Measurements from ENCODE around the gene PRTN3. TPM values are rescaled to one million over a fixed set of nuclear protein-coding genes. Genes with fewer than 3 reads are reported as not detected.
"Not testable (repeated sequence)": the region's sequence is repeated elsewhere in the genome, so short reads cannot be mapped to it uniquely, and the experiment has no call there.

Gene PRTN3
- total RNA-seq, 1 donor from 2014 or later = not detected

DNA sequence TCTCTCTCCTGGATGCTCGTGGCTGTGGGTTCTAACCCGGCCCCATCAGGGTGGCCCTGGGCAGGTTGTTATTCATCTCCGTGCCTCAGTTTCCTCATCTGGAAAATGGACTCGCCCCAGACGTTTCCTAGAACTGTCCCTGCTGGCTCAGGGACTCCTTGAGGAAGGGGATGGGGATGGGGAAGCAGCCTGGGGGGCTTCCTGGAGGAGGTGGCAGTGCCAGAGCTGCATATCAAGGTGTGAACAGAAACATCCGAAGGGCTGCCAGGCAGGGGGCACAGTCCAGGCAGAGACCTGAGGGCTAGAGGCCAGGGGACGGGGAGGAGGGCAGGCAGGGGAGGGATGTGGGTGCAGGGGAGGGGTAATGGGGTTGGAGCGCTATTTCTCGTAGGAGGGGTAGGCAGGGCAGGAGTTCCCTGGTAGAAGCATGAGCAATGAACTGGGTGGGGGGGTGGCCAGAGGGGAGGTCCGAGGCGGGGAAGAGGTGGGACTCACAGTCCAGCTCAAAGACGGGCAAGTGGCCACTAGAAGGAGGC, 7.7 kb downstream of the PRTN3 start:
- DNase-seq = no peak

DNA sequence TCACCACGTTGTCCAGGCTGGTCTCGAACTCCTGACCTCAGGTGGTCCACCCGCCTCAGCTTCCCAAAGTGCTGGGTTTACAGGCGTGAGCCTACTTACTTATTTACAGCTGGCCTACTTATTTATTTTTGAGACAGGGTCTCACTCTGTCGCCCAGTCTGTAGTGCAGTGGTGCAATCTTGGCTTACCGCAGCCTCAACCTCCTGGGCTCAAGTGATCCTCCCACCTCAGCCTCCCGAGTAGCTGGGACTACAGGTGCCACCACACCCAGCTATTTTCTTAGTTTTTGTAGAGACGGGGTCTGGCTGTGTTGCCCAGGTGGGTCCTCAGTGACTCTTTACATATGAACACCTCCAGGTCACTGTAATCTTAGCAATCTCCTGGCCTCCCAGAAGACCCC, 8.4 kb downstream of the PRTN3 start:
- DNase-seq = not testable (repeated sequence)

DNA sequence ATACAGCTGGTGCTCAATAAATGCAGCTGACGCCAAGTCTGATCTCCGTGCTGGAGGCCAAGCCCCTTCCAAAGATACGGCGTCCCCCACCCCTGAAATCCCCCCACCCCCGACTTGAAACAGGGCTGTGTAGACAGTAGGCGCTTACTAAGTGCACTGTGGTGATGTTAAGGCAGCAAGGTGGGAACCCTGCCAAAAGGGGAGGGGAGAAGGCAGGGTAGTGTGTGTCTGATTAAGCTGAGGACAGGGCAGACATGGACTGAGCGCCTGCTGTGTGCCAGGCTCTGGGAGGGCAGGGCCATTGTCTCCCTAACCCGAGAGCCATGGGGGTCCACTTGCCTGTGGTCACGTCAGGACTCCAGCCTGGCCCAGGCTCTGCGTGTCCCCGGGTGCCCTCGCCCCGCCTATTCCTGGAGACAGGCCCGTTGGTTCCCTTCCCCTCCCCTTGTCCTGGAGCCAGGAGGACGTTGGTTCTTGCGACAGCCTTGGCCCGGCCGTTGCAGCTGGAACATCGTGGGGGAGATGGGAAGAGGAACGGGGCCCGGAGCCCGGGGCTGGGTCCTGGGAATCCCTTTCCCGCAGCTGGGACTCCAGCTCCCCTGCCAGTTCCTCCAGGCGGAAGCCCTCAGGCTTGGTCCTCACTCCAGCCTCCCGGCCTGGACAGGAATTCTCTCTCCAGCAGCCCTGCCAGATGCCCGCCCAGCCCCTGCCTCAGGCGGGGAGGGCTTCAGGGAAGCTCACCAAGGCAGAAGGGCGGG, 9.6 kb downstream of the PRTN3 start:
- no peak for DNase-seq

DNA sequence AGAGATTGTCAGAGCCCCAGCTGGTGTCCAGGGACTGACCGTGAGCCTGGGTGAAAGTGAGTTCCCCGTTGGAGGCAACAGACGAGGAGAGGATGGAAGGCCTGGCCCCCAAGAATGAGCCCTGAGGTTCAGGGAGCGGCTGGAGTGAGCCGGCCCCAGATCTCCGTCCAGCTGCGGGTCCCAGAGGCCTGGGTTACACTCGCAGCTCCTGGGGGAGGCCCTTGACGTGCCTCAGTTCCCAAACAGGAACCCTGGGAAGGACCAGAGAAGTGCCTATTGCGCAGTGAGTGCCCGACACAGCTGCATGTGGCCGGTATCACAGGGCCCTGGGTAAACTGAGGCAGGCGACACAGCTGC, 10.2 kb downstream of the PRTN3 start:
- DNase-seq = no peak

DNA sequence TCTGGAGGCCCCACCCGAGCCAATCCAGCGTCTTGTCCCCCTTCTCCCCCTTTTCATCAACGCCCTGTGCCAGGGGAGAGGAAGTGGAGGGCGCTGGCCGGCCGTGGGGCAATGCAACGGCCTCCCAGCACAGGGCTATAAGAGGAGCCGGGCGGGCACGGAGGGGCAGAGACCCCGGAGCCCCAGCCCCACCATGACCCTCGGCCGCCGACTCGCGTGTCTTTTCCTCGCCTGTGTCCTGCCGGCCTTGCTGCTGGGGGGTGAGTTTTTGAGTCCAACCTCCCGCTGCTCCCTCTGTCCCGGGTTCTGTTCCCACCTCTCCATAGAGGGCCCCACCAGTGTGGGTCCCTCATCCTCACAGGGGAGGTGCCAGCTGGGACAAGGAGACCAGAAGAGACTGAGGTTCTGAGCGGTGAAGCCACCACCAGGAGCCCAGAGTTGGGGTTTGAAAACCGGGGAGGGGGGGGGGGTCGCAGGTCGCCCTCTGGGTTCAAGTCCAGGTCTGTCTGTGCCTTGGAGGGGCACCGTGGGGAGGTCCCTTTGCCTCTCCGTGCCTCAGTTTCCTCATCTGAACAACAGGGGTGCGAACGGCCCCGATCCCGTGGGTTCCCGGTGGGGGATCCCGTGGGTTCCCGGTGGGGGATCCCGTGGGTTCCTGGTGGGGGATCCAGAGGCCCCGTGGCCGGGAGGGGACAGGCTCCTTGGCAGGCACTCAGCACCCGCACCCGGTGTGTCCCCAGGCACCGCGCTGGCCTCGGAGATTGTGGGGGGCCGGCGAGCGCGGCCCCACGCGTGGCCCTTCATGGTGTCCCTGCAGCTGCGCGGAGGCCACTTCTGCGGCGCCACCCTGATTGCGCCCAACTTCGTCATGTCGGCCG, 11.6 kb downstream of the PRTN3 start, which contains the start of gene ELANE:
Gene ELANE, plus strand, starts transcription at position 168 of the 878 bp plus-strand sequence. Its CDS starts 26 bp downstream, at position 194.
- DNase-seq = no peak

DNA sequence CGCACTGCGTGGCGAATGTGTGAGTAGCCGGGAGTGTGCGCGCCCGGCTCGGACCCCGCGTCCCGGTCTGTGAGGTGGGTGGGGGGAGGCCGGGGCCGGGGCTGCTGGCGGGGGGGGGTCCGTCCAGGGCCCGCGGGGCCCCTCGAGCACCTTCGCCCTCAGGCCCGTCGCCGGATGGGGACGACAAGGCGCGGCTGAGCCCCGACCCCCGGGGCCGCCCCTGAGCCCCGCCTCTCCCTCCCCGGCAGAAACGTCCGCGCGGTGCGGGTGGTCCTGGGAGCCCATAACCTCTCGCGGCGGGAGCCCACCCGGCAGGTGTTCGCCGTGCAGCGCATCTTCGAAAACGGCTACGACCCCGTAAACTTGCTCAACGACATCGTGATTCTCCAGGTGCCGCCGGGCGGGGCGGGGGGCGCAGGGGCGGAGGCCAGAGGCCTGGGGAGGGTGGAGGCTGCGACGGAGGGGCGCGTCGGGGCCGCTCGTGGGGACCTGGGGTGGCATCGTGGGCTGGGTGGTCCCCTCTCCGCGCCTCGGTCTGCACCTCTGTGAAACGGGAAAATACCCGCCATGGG, 12.3 kb downstream of the PRTN3 start:
- DNase-seq = no peak

DNA sequence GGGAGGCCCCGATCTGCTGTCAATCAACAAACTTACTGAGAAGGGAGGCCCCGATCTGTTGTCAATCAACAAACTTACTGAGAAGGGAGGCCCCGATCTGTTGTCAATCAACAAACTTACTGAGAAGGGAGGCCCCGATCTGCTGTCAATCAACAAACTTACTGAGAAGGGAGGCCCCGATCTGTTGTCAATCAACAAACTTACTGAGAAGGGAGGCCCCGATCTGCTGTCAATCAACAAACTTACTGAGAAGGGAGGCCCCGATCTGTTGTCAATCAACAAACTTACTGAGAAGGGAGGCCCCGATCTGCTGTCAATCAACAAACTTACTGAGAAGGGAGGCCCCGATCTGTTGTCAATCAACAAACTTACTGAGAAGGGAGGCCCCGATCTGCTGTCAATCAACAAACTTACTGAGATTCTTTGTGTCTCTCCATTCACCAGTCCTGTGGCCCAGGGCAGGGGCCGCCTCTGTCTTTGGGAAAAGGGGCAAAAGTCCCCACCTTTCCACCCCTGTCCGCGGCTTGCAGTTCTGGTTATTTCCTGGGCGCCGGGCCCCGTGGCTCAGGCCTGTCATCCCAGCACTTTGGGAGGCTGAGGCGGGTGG, 12.9 kb downstream of the PRTN3 start:
- not testable (repeated sequence) for DNase-seq

DNA sequence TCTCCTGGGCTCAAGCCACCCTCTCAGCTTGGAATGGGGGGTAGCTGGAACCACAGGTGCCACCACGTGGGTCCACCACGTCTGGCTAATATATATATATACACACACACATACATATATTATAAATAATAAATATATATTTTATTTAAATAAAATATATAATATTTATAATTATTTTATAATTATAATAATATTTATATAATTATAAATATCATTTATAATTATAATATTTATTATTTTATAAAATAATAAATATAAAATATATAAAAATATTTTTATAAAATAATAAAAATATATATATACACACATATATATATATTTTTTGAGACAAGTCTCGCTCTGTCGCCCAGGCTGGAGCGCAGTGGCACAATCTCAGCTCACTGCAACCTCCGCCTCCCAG, 13.8 kb downstream of the PRTN3 start:
- no peak for DNase-seq

DNA sequence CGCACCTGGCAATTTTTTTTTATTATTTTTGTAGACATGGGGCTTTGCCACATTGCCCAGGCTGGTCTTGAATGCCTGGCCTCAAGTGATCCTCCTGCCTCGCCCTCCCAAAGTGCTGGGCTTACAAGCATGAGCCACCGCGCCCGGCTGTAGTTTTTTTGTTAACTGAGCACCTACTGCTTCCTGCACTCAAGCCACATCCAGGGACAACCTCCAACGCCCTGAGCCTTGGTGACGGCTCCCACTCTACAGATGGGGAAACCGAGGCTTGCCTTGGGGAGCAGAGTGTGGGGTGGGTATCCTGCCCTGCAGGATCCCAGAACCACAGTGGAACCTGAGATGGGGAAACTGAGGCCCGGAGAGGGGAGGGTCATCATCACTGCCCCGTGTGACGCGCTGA, 14.3 kb downstream of the PRTN3 start:
- DNase-seq = no peak

DNA sequence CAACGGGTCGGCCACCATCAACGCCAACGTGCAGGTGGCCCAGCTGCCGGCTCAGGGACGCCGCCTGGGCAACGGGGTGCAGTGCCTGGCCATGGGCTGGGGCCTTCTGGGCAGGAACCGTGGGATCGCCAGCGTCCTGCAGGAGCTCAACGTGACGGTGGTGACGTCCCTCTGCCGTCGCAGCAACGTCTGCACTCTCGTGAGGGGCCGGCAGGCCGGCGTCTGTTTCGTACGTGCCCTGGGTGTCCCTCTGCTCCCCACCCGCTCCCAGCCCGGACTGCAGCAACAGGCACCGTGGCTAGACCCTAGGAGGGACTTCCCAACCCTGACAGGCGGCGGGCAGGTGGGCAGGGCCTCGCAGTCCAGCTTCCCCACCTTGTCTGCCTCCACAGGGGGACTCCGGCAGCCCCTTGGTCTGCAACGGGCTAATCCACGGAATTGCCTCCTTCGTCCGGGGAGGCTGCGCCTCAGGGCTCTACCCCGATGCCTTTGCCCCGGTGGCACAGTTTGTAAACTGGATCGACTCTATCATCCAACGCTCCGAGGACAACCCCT, 14.8 kb downstream of the PRTN3 start:
- no peak for DNase-seq

DNA sequence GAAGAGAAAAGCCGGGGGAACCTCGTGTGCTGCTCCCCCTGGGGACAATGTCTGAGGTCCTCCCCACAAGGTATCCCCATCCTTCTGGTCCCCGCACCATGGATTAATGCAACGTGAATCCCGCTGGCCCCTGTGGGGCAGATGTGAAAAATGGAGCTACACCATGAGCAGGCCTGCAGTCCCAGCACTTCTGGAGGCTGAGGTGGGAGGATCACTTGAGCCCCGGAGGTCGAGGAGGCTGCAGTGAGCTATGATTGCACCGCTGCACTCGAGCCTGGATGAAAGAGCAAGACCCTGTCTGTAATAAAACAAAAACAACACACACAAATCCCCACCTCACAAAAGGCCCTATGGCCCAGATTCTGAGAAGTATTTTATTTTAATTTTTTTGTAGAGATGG, 17.5 kb downstream of the PRTN3 start:
- DNase-seq = no peak

DNA sequence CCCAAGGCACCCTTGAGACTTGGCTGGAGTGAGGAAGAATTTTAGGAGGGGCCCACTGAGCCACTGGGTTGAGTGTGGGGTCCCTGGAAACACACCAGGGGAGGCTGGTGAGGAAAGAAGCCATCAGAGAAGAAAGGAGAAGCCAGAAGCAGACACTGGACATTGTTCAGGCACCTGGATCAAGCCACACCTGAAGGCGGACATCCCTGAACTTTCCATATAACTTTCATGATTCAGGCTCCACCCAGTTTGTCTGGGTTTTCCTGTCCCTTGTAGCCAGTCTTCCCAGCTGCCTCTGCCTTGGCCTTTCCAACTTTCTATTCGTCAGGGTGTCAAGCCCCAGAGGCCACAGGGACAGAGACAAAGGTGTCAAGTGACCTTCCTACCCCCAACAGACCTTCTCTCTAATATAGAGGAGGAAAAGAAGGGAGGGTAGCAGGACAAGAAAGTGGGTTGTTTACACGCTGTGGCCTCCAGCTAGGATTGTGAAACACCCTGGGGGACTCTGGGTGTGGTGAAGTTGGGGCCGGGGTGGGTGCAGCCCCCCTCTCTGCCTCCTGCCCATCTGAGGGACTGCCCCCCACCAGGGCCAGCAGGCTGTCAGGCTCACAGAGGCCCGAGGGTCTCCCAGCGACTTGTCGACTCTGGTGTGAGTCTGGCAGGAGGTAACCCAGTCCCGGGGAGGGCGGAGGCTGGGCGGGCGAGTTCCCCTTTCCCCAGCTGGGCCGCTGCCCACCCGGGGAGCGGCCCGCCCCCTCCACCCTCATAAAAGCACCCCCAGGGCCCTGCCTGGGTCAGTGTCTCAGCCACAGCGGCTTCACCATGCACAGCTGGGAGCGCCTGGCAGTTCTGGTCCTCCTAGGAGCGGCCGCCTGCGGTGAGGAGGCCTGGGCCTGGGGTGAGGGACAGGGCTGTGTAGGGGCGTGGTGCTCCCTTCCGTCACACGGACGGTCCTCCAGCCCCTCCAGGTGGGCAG, 18.4 kb downstream of the PRTN3 start, which contains the start of gene CFD:
Gene CFD, plus strand, starts transcription at position 797 of the 976 bp plus-strand sequence. Its CDS starts 26 bp downstream, at position 823.
- DNase-seq = no peak

DNA sequence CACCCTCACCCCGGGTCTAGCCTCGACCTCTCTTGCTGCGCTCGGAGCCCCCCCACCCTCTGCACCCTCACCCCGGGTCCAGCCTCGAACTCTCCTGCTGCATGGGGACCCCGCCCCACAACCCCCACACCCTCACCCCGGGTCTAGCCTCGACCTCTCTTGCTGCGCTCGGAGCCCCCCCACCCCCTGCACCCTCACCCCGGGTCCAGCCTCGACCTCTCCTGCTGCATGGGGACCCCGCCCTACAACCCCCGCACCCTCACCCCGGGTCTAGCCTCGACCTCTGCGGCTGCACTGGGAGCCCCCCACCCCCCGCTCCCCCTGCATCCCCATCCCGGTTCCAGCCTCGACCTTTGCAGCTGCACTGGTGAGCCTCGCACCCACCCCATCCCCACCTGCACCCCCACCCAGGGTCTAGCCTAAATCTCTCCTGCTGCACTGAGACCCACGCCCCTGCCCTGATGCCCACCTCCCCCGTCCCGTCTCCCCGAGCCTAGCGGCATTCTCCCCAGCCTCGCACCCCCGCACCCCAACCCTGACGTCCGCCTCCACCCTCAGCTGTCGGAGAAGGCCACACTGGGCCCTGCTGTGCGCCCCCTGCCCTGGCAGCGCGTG, 20.4 kb downstream of the PRTN3 start:
- no peak for DNase-seq

DNA sequence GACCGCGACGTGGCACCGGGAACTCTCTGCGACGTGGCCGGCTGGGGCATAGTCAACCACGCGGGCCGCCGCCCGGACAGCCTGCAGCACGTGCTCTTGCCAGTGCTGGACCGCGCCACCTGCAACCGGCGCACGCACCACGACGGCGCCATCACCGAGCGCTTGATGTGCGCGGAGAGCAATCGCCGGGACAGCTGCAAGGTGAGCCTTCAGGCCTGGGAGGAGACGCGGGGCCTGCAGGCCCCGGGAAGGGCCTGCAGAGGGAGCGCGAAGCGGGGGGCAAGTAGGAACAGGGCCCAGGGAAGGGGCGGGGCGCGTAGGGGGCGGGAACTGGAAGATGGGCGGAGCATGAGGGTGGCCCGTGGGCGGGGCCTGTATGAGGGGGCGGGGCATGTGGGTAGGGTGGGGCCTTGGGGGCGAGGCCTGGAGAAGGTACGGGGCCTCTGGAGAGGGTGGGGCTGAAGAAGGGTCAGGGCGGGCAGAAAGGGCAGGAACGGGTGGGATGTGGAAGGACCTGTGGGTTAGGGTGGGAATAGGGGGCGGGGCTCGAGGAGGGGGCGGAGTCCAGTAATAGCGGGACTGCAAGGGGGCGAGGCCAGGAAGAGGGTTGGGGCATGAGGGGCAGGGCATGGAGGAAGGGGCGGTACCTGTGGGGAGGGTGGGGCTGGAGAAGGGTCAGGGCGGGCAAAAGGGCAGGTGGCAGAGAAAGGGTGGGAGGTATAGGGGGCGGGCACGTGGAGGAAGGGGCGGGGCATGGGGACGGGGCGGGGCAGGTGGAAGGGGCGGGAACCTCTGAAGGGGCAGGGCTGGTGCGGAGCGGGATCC, 21.2 kb downstream of the PRTN3 start:
- DNase-seq = no peak

DNA sequence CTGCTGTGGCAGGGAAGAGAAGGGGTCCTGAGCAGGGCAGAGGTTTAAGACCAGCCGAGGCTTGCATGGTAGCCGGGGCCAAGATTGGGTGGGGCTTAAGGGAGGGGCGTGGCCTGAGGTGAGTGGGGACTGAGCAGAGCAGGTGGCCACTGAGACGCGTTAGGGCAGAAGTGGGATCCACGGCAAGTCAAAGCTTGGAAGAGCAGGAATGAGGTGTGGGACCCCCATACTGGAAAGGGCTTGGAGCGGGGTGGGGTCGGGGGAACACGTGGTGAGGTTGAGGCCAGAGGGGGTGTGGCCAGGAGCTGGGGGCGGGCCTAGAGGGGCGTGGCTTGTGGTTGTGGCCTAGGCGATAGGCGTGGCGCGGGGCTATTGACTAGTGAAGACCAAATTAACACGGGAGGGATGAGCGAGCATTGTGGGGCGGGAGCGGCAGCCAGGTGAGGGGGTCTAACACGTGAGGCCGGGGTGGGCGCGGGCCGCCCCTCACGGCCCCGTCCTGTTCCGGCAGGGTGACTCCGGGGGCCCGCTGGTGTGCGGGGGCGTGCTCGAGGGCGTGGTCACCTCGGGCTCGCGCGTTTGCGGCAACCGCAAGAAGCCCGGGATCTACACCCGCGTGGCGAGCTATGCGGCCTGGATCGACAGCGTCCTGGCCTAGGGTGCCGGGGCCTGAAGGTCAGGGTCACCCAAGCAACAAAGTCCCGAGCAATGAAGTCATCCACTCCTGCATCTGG, 21.9 kb downstream of the PRTN3 start:
- no peak for DNase-seq

DNA sequence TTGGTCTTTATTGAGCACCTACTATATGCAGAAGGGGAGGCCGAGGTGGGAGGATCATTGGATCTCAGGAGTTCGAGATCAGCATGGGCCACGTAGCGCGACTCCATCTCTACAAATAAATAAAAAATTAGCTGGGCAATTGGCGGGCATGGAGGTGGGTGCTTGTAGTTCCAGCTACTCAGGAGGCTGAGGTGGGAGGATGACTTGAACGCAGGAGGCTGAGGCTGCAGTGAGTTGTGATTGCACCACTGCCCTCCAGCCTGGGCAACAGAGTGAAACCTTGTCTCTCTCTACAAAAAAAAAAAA, 22.5 kb downstream of the PRTN3 start:
- DNase-seq = no peak

DNA sequence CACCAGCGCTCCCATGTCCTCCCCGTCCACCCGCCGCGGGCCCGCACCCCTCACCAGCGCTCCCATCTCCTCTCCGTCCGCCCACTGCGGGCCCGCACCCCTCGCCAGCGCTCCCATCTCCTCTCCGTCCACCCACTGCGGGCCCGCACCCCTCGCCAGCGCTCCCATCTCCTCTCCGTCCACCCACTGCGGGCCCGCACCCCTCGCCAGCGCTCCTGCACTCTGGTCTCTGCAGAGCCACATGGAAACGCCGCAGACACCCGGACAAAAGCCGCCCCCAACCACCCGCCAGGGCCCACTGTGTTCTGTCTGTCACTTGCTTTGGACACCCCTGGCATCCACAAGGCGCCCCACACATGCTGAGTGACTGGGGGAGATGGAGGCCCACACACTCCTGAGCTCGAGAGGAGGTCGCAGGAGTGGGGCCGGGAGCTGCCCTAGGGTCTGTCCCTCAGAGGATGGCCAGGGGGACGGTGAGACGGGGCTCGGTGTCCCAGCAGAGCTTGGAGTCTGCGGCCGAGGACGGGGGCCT, 26.0 kb downstream of the PRTN3 start:
- no peak for DNase-seq

DNA sequence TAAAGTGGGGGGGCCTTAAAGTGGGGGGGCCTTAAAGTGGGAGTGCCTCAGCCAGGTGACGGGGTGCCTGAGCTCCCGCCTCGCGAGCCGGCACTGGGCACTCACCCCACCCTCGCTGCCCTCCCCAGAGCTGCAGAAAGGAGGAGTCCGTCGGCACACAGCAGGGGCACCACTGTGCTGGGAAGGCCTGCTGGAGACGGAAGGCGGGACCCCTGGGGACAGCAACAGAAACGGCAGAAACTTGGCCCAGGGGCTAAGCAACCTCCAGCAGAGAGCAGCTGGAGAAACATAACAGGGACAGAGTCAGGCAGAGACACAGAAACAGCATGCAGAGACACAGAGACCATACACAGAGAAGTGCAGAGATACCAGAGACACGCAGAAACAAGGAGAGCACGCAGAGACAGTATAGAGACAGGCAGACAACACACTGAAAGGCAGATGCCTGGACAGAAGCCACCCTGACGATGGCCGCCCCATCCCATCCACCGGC, 26.5 kb downstream of the PRTN3 start:
- DNase-seq = no peak
